ENCODE results near the gene AP4M1. TPM values are rescaled to one million over a fixed set of nuclear protein-coding genes. Genes with fewer than 3 reads are reported as not detected.

Gene AP4M1
- total and polyA plus RNA-seq, 10 of the 15 experiments (the other 5 are each of a cell fraction or from before 2014, with no cell fraction given) = 0.77 to 16.1 (median 13.0) TPM

DNA sequence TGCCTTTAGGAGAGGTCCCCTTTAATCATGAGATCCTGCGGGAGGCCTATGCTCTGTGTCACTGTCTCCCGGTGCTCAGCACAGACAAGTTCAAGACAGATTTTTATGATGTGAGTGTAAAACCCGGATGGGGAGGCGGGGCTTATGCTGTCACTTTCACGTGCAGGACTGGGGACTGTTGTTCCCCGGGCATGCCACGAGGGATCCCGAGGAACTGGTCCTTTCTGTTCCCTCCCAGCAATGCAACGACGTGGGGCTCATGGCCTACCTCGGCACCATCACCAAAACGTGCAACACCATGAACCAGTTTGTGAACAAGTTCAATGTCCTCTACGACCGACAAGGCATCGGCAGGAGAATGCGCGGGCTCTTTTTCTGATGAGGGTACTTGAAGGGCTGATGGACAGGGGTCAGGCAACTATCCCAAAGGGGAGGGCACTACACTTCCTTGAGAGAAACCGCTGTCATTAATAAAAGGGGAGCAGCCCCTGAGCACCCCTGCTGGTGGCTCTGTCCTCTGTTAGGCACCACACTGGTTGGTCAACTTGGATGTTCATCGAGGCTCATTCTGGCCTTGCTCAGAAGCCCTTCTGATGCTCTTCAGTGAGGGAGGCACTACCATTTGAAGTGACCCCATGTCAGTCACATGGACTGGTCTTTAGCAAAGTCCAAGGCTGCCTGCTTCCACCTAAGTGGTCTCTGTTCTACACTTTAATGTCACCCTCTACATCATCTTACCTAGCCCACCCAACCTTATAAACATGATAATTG lies 9.8 kb upstream of the AP4M1 start (continued):
- TF ChIP-seq, protein P1, sequence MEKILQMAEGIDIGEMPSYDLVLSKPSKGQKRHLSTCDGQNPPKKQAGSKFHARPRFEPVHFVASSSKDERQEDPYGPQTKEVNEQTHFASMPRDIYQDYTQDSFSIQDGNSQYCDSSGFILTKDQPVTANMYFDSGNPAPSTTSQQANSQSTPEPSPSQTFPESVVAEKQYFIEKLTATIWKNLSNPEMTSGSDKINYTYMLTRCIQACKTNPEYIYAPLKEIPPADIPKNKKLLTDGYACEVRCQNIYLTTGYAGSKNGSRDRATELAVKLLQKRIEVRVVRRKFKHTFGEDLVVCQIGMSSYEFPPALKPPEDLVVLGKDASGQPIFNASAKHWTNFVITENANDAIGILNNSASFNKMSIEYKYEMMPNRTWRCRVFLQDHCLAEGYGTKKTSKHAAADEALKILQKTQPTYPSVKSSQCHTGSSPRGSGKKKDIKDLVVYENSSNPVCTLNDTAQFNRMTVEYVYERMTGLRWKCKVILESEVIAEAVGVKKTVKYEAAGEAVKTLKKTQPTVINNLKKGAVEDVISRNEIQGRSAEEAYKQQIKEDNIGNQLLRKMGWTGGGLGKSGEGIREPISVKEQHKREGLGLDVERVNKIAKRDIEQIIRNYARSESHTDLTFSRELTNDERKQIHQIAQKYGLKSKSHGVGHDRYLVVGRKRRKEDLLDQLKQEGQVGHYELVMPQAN (conservative IDR thresholded peaks at IDR 0.05) = no peak
- TF ChIP-seq SMAD5 (IDR thresholded peaks at IDR 0.05; ENCODE audit: low read depth) = peak; percentile 49; the same call in 1 of the 2 replicates
- TF ChIP-seq, protein P2, sequence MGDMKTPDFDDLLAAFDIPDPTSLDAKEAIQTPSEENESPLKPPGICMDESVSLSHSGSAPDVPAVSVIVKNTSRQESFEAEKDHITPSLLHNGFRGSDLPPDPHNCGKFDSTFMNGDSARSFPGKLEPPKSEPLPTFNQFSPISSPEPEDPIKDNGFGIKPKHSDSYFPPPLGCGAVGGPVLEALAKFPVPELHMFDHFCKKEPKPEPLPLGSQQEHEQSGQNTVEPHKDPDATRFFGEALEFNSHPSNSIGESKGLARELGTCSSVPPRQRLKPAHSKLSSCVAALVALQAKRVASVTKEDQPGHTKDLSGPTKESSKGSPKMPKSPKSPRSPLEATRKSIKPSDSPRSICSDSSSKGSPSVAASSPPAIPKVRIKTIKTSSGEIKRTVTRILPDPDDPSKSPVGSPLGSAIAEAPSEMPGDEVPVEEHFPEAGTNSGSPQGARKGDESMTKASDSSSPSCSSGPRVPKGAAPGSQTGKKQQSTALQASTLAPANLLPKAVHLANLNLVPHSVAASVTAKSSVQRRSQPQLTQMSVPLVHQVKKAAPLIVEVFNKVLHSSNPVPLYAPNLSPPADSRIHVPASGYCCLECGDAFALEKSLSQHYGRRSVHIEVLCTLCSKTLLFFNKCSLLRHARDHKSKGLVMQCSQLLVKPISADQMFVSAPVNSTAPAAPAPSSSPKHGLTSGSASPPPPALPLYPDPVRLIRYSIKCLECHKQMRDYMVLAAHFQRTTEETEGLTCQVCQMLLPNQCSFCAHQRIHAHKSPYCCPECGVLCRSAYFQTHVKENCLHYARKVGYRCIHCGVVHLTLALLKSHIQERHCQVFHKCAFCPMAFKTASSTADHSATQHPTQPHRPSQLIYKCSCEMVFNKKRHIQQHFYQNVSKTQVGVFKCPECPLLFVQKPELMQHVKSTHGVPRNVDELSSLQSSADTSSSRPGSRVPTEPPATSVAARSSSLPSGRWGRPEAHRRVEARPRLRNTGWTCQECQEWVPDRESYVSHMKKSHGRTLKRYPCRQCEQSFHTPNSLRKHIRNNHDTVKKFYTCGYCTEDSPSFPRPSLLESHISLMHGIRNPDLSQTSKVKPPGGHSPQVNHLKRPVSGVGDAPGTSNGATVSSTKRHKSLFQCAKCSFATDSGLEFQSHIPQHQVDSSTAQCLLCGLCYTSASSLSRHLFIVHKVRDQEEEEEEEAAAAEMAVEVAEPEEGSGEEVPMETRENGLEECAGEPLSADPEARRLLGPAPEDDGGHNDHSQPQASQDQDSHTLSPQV (IDR thresholded peaks at IDR 0.05) = no peak
- TF ChIP-seq PML (IDR thresholded peaks at IDR 0.05; ENCODE audit: low read length) = peak; percentile 60
- TF ChIP-seq, protein P3, sequence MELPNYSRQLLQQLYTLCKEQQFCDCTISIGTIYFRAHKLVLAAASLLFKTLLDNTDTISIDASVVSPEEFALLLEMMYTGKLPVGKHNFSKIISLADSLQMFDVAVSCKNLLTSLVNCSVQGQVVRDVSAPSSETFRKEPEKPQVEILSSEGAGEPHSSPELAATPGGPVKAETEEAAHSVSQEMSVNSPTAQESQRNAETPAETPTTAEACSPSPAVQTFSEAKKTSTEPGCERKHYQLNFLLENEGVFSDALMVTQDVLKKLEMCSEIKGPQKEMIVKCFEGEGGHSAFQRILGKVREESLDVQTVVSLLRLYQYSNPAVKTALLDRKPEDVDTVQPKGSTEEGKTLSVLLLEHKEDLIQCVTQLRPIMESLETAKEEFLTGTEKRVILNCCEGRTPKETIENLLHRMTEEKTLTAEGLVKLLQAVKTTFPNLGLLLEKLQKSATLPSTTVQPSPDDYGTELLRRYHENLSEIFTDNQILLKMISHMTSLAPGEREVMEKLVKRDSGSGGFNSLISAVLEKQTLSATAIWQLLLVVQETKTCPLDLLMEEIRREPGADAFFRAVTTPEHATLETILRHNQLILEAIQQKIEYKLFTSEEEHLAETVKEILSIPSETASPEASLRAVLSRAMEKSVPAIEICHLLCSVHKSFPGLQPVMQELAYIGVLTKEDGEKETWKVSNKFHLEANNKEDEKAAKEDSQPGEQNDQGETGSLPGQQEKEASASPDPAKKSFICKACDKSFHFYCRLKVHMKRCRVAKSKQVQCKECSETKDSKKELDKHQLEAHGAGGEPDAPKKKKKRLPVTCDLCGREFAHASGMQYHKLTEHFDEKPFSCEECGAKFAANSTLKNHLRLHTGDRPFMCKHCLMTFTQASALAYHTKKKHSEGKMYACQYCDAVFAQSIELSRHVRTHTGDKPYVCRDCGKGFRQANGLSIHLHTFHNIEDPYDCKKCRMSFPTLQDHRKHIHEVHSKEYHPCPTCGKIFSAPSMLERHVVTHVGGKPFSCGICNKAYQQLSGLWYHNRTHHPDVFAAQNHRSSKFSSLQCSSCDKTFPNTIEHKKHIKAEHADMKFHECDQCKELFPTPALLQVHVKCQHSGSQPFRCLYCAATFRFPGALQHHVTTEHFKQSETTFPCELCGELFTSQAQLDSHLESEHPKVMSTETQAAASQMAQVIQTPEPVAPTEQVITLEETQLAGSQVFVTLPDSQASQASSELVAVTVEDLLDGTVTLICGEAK (IDR thresholded peaks at IDR 0.05; ENCODE audit: borderline replicate concordance) = no peak
- no peak for TF ChIP-seq KLF5 (IDR thresholded peaks at IDR 0.05; ENCODE audit: partially characterized antibody)
- TF ChIP-seq, protein P4, sequence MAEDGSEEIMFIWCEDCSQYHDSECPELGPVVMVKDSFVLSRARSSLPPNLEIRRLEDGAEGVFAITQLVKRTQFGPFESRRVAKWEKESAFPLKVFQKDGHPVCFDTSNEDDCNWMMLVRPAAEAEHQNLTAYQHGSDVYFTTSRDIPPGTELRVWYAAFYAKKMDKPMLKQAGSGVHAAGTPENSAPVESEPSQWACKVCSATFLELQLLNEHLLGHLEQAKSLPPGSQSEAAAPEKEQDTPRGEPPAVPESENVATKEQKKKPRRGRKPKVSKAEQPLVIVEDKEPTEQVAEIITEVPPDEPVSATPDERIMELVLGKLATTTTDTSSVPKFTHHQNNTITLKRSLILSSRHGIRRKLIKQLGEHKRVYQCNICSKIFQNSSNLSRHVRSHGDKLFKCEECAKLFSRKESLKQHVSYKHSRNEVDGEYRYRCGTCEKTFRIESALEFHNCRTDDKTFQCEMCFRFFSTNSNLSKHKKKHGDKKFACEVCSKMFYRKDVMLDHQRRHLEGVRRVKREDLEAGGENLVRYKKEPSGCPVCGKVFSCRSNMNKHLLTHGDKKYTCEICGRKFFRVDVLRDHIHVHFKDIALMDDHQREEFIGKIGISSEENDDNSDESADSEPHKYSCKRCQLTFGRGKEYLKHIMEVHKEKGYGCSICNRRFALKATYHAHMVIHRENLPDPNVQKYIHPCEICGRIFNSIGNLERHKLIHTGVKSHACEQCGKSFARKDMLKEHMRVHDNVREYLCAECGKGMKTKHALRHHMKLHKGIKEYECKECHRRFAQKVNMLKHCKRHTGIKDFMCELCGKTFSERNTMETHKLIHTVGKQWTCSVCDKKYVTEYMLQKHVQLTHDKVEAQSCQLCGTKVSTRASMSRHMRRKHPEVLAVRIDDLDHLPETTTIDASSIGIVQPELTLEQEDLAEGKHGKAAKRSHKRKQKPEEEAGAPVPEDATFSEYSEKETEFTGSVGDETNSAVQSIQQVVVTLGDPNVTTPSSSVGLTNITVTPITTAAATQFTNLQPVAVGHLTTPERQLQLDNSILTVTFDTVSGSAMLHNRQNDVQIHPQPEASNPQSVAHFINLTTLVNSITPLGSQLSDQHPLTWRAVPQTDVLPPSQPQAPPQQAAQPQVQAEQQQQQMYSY (CRISPR knock-in tag; IDR thresholded peaks at IDR 0.05) = no peak
- TF ChIP-seq ZBED1 (IDR thresholded peaks at IDR 0.05; ENCODE audit: borderline replicate concordance) = peak; percentile 64; the same call in 1 of the 2 replicates
- peak; percentile 77 for TF ChIP-seq POLR2AphosphoS5 (IDR thresholded peaks at IDR 0.05; ENCODE audit: low read length)
- TF ChIP-seq POLR2AphosphoS2 (IDR thresholded peaks at IDR 0.05; ENCODE audit: low read depth, low read length) = peak; percentile 48; the same call in 1 of the 2 replicates
- no peak; the same call in 1 of the 2 replicates for TF ChIP-seq CBFB (IDR thresholded peaks at IDR 0.05; ENCODE audit: low read depth)
- no peak for TF ChIP-seq FOXM1 (IDR thresholded peaks at IDR 0.05; ENCODE audit: low read depth, low read length)
